H1 (cell line): ENCODE results near the gene AIRE.

ENCODE experiments used
- CEBPB ChIP-seq: IDR thresholded peaks from 2 replicates; pipeline ENCODE4 v1.6.1; 2012; ENCODE audit warnings: low read depth, low read length
- EP300 ChIP-seq, 2 experiments: IDR thresholded peaks; 1 replicate in 1 of 2; 2 replicates in 1 of 2; pipeline ENCODE4 v1.6.1; 2011 to 2012; ENCODE audit warnings: low read depth in 2 of 2, low read length in 2 of 2, mild to moderate bottlenecking in 2 of 2, borderline replicate concordance in 1 of 2, inconsistent platforms in 1 of 2, moderate library complexity in 1 of 2
- FOSL1 ChIP-seq: IDR thresholded peaks from 2 replicates; pipeline ENCODE4 v1.6.1; 2011; ENCODE audit warnings: mild to moderate bottlenecking, low read depth, low read length, moderate library complexity; ENCODE audit not compliant: insufficient read depth
- MAFK ChIP-seq: IDR thresholded peaks from 2 replicates; pipeline ENCODE4 v1.6.1; 2012; ENCODE audit warnings: low read depth, mild to moderate bottlenecking, improper control_type of control experiment, low read length
- NRF1 ChIP-seq: IDR thresholded peaks from 2 replicates; pipeline ENCODE4 v1.6.1; 2011; ENCODE audit warnings: mild to moderate bottlenecking, low read depth, low read length, improper control_type of control experiment
- POLR2A ChIP-seq, 2 experiments: IDR thresholded peaks; 1 replicate in 1 of 2; 2 replicates in 1 of 2; pipeline ENCODE4 v1.6.1; 2011; ENCODE audit warnings: low read depth in 2 of 2, low read length in 2 of 2, mild to moderate bottlenecking in 2 of 2; ENCODE audit errors: control extremely low read depth in 1 of 2
- POLR2AphosphoS5 ChIP-seq: IDR thresholded peaks from 2 replicates; pipeline ENCODE4 v1.6.1; 2011; ENCODE audit warnings: low read depth, low read length
- RAD21 ChIP-seq, 2 experiments: IDR thresholded peaks in 1 of 2; conservative IDR thresholded peaks in 1 of 2; 2 replicates each; pipeline ENCODE4 v1.6.1; 2011; ENCODE audit warnings: low read depth in 2 of 2, low read length in 2 of 2, improper control_type of control experiment in 1 of 2, inconsistent platforms in 1 of 2, mild to moderate bottlenecking in 1 of 2, moderate library complexity in 1 of 2
- SP1 ChIP-seq: IDR thresholded peaks from 2 replicates; pipeline ENCODE4 v1.6.1; 2011; ENCODE audit warnings: low read depth, low read length
- TBP ChIP-seq: IDR thresholded peaks from 2 replicates; pipeline ENCODE4 v1.6.1; 2011; ENCODE audit warnings: low read depth, low read length, improper control_type of control experiment
- TF ChIP-seq, protein P1 (sequence below): IDR thresholded peaks from 2 replicates; pipeline ENCODE4 v1.6.1; 2012; ENCODE audit warnings: inconsistent platforms
- TF ChIP-seq, protein P2 (sequence below): IDR thresholded peaks from 2 replicates; pipeline ENCODE4 v1.6.1; 2011; ENCODE audit warnings: low read length, improper control_type of control experiment
- TF ChIP-seq, protein P3 (sequence below), 3 experiments: IDR thresholded peaks; 1 replicate in 2 of 3; 2 replicates in 1 of 3; pipeline versions ENCODE4 v1.5.1 to v1.6.1; 2011; ENCODE audit warnings: low read length in 3 of 3, mild to moderate bottlenecking in 3 of 3, inconsistent platforms in 2 of 3, low read depth in 1 of 3, moderate library complexity in 1 of 3; ENCODE audit not compliant: insufficient read depth in 1 of 3; ENCODE audit errors: control extremely low read depth in 1 of 3

DNA sequence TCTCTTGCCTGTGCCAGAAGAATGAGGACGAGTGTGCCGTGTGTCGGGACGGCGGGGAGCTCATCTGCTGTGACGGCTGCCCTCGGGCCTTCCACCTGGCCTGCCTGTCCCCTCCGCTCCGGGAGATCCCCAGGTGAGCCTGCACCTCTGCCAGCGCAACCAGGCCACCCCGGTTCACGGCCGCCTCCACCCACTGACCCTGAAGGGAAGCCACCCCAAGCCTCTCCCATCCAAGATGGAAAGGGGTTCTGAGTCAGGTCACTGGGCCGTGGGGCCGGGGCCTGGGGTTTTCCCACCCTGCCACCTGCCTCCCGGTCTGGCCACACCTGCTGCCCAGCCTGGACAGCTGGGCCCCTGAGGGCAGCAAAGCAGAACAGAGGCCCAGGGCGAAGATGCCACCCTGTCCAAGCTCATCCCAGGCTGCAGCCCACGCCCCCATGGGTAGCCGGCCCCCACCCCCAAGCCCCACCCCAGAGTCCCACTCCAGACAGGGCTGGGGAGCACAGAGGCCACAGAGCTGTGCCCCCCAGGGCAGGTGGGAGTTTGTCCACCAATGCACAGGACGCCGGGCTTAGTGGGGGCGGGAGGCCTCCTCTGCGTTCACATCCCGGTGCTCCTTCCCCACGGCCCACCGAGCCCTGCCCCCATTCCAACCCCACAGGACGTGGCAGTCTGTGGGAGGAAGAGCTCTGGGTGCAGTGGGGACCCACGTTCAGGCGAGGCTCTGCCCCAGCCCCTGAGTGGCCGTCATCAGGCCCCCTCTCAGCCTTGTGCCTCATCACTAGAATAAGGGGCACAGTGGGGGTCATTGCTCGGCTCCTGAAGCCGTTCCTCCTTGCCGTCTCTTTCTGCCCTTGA is 5.6 kb downstream of the AIRE start:
- TF ChIP-seq TBP, result no peak
- TF ChIP-seq POLR2A (IDR thresholded peaks at IDR 0.05; ENCODE audit: control extremely low read depth in 1 of 2, low read depth in 2 of 2, low read length in 2 of 2), result no peak
- no peak for TF ChIP-seq RAD21 (IDR thresholded peaks at IDR 0.05 in 1 of 2, conservative IDR thresholded peaks at IDR 0.05 in 1 of 2; ENCODE audit: low read depth in 2 of 2, low read length in 2 of 2)
- TF ChIP-seq, protein P1, sequence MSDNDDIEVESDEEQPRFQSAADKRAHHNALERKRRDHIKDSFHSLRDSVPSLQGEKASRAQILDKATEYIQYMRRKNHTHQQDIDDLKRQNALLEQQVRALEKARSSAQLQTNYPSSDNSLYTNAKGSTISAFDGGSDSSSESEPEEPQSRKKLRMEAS, result no peak
- TF ChIP-seq EP300 (IDR thresholded peaks at IDR 0.05; ENCODE audit: borderline replicate concordance in 1 of 2, low read depth in 2 of 2, low read length in 2 of 2), result no peak
- TF ChIP-seq, protein P2, sequence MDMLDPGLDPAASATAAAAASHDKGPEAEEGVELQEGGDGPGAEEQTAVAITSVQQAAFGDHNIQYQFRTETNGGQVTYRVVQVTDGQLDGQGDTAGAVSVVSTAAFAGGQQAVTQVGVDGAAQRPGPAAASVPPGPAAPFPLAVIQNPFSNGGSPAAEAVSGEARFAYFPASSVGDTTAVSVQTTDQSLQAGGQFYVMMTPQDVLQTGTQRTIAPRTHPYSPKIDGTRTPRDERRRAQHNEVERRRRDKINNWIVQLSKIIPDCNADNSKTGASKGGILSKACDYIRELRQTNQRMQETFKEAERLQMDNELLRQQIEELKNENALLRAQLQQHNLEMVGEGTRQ, result no peak
- TF ChIP-seq, protein P3, sequence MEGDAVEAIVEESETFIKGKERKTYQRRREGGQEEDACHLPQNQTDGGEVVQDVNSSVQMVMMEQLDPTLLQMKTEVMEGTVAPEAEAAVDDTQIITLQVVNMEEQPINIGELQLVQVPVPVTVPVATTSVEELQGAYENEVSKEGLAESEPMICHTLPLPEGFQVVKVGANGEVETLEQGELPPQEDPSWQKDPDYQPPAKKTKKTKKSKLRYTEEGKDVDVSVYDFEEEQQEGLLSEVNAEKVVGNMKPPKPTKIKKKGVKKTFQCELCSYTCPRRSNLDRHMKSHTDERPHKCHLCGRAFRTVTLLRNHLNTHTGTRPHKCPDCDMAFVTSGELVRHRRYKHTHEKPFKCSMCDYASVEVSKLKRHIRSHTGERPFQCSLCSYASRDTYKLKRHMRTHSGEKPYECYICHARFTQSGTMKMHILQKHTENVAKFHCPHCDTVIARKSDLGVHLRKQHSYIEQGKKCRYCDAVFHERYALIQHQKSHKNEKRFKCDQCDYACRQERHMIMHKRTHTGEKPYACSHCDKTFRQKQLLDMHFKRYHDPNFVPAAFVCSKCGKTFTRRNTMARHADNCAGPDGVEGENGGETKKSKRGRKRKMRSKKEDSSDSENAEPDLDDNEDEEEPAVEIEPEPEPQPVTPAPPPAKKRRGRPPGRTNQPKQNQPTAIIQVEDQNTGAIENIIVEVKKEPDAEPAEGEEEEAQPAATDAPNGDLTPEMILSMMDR (IDR thresholded peaks at IDR 0.05; ENCODE audit: control extremely low read depth in 1 of 3, insufficient read depth in 1 of 3, low read depth in 1 of 3, low read length in 3 of 3), result no peak
- no peak for TF ChIP-seq SP1
- no peak for TF ChIP-seq FOSL1
- no peak for TF ChIP-seq POLR2AphosphoS5
- TF ChIP-seq MAFK, result no peak
- TF ChIP-seq CEBPB, result no peak
- TF ChIP-seq NRF1, result no peak
